Measurements from ENCODE around the gene BAIAP2L2. TPM values are rescaled to one million over a fixed set of nuclear protein-coding genes. Genes with fewer than 3 reads are reported as not detected.

The BAIAP2L2 gene
- total RNA-seq, 4 donors from 2014 or later, result 0.44 to 2.3 (median 1.2) TPM

DNA sequence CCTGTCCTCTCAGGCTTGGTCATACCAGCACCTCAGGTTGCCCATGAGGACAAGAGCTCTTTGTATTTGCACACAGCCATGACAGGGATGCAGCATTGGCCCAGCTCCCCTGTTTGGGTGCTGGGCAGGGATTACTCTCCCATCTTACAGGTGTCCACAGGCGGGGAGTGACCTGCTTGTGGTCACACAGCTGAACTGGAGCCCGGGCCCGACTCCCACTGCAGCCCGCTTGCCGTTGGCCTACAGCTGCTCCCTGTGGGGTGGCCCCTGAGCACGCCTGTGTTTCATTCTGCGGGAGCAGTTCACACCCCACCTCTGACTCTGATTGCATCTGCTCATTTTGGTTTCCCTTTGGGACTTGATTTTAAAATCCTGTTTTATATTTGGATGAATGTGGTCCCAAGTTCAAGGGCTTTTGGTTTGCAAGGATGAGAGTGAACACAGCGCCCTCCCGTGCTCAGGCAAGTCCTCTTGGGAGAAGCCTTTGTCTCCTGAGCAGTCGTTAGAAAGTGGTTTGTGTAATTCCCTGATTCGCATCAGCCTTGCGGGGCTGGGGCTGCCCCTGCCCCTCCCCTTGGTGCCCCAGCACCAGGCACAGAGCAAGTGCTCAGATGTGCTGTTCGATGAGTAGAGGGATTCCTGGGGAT lies 44.0 kb downstream of the BAIAP2L2 start:
- TF ChIP-seq CTCF (IDR thresholded peaks at IDR 0.05; ENCODE audit: low read depth), result no peak

DNA sequence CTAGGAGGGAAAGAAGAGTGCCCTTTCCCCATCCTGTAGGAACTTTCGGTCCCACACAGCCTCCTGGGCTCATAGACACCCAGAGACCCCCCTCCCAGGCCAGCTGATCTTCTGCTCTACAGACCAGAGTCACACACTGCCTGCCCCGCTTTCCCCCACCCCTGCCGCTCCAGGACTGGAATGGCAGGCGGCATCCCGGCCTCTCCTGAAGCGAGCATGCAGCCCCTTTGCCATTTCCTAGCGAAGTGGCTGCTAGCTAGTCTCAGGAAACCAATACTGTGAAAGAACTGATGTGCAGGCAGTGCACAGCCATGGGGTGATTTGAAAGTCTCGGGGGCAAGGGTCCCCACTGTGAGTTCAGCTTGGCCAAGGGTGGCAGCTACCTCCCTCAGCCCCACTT lies 44.9 kb downstream of the BAIAP2L2 start:
- no peak for TF ChIP-seq CTCF (IDR thresholded peaks at IDR 0.05; ENCODE audit: low read depth)

GRCh38 chr22:38062791-38063190 lies 47.7 kb downstream of the BAIAP2L2 start:
- no peak for TF ChIP-seq CTCF (IDR thresholded peaks at IDR 0.05; ENCODE audit: low read depth)

- no peak for TF ChIP-seq CTCF (IDR thresholded peaks at IDR 0.05; ENCODE audit: low read depth)
Observed at GRCh38 chr22:38056969-38057891, 53.3 kb downstream of the BAIAP2L2 start, which contains the start of gene PICK1. Gene PICK1 (plus strand): TSS chr22:38057404. CDS start chr22:38057810, 406 bp downstream.

DNA sequence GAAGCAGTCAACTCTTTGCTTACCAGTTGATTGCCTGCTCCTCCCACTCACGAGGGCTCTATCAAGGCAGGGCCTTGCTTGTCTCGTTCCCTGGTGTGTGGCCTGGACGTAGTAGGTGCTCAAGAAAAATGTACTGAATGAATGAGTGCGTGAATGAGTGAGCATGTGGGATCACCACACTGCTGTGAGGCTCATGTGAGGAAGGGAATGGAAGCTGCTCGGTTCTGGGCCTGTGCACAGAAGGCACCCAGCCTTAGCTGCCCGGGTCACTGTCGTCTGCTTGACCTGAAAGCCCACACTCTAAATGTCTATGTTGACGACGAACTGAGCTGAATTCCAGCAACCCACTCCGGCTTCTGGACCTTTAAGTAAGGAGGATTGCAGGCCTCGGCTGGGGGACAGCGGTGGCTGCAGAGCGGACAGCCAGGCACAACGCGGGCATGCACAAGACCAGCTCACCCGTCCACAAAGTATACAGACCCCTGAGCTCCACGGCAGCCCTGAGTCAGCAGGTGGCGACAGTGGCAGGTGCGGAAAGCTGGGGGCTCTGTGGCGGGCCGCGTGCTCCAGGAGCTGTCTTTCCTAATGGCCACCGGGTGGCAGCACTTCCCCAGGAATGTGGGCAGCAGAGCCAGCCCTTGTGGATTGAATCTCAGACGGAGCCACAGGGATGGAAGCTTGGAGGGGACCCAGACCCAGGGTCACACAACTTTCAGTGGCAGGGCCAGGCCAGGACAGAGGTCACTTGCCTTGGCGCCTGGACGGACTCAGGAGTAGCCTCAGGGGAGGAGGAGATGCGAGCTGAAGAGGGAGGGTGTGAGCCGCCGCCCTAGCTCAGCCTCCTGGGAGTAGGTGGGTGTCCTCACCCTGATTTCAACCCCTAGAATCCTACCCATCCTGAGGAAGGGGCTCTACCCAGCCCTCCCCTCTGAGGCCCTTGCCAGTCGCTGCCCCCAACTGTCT lies 58.3 kb downstream of the BAIAP2L2 start:
- no peak for TF ChIP-seq CTCF (IDR thresholded peaks at IDR 0.05; ENCODE audit: low read depth)

DNA sequence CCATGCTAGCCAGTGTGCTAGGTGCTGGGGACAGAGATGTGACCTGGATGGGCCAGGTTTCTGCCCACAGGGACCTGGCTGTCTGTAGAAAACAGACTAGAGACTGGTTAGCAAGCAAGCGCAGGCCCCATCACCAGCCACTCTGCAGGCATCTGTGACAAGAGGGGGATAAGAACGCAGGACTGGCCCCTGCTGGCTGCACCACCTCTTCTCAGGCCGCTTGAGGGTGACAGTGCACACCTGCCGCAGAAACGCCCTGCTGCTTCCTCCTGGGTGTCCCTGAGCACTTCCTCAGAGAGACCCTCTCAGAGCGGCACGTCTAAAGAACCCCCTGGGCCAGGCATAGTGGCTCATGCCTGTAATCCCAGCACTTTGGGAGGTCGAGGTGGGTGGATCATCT lies 59.2 kb downstream of the BAIAP2L2 start:
- no peak for TF ChIP-seq CTCF (IDR thresholded peaks at IDR 0.05; ENCODE audit: low read depth)
